Measurements from ENCODE around the gene TANC1.

TANC1 gene

GRCh38 chr2:159155320-159155719, 186.9 kb downstream of the TANC1 start:
- no peak for DNase-seq (ENCODE audit: low spot score)
- no peak for TF ChIP-seq CTCF (IDR thresholded peaks at IDR 0.05; ENCODE audit: borderline replicate concordance, control extremely low read depth, extremely low read depth, insufficient read depth, missing control alignments)
- in situ Hi-C loops (cut with MboI; ENCODE audit: low sequenced_read_pairs, unreplicated experiment) = no loop called here

- no peak for TF ChIP-seq CTCF (IDR thresholded peaks at IDR 0.05; ENCODE audit: borderline replicate concordance, control extremely low read depth, extremely low read depth, insufficient read depth, missing control alignments)
- in situ Hi-C loops (cut with MboI; ENCODE audit: low sequenced_read_pairs, unreplicated experiment) = no loop called here
Observed at GRCh38 chr2:159155791-159156190, 187.4 kb downstream of the TANC1 start.

GRCh38 chr2:159156834-159157233, 188.4 kb downstream of the TANC1 start:
- DNase-seq (ENCODE audit: low spot score) = no peak
- in situ Hi-C loops (cut with MboI; ENCODE audit: low sequenced_read_pairs, unreplicated experiment) = no loop called here

More at GRCh38 chr2:159155791-159156190, 187.4 kb downstream of the TANC1 start:
- DNase-seq (ENCODE audit: low spot score) = no peak

GRCh38 chr2:159157361-159158209, 189.1 kb downstream of the TANC1 start:
- TF ChIP-seq CTCF (IDR thresholded peaks at IDR 0.05; ENCODE audit: borderline replicate concordance, control extremely low read depth, extremely low read depth, insufficient read depth, missing control alignments) = no peak
- no peak for DNase-seq (ENCODE audit: low spot score)
- in situ Hi-C loops (cut with MboI; ENCODE audit: low sequenced_read_pairs, unreplicated experiment) = no loop called here

More at GRCh38 chr2:159156834-159157233, 188.4 kb downstream of the TANC1 start:
- no peak for TF ChIP-seq CTCF (IDR thresholded peaks at IDR 0.05; ENCODE audit: borderline replicate concordance, control extremely low read depth, extremely low read depth, insufficient read depth, missing control alignments)

- in situ Hi-C loops (cut with MboI; ENCODE audit: low sequenced_read_pairs, unreplicated experiment) = no loop called here
- no peak for DNase-seq (ENCODE audit: low spot score)
- TF ChIP-seq CTCF (IDR thresholded peaks at IDR 0.05; ENCODE audit: borderline replicate concordance, control extremely low read depth, extremely low read depth, insufficient read depth, missing control alignments) = no peak
Observed at GRCh38 chr2:159160412-159160811, 192.0 kb downstream of the TANC1 start.

GRCh38 chr2:159160954-159161353, 192.5 kb downstream of the TANC1 start:
- in situ Hi-C loops (cut with MboI; ENCODE audit: low sequenced_read_pairs, unreplicated experiment) = no loop called here
- no peak for DNase-seq (ENCODE audit: low spot score)

More at GRCh38 chr2:159160954-159161353, 192.5 kb downstream of the TANC1 start:
- TF ChIP-seq CTCF (IDR thresholded peaks at IDR 0.05; ENCODE audit: borderline replicate concordance, control extremely low read depth, extremely low read depth, insufficient read depth, missing control alignments) = no peak

Data from GM13976 (cell line).